PFSK-1 (cell line): ENCODE results near the gene NAV2.

Source experiments
- FOXP2 ChIP-seq: optimal IDR thresholded peaks from 2 replicates; pipeline ENCODE3; 2011; ENCODE audit warnings: borderline replicate concordance, control low read depth, inconsistent platforms; ENCODE audit not compliant: insufficient read depth; ENCODE audit errors: extremely low read length, extremely low read depth
- POLR2AphosphoS5 ChIP-seq: IDR thresholded peaks from 2 replicates; pipeline ENCODE4 v1.6.1; 2012; ENCODE audit warnings: low read depth, mild to moderate bottlenecking, control low read depth, low read length, moderate library complexity
- REST ChIP-seq, 2 experiments: IDR thresholded peaks; 2 replicates each; pipeline versions ENCODE4 v1.6.1 to v1.8.0; 2011 to 2012; ENCODE audit warnings: low read depth in 2 of 2, low read length in 2 of 2, control low read depth in 1 of 2, inconsistent platforms in 1 of 2, mild to moderate bottlenecking in 1 of 2, moderate library complexity in 1 of 2; ENCODE audit not compliant: insufficient read depth in 1 of 2
- SIN3A ChIP-seq: IDR thresholded peaks from 2 replicates; pipeline ENCODE4 v1.6.1; 2012; ENCODE audit warnings: mild to moderate bottlenecking, low read length, moderate library complexity, borderline replicate concordance; ENCODE audit not compliant: insufficient read depth
- TAF1 ChIP-seq: IDR thresholded peaks from 2 replicates; pipeline ENCODE4 v1.6.1; 2012; ENCODE audit warnings: low read length, control low read depth, borderline replicate concordance; ENCODE audit not compliant: insufficient read depth

NAV2 gene

GRCh38 chr11:19819148-19819547, 106.5 kb downstream of the NAV2 start:
- TF ChIP-seq POLR2AphosphoS5: no peak
- no peak for TF ChIP-seq REST (IDR thresholded peaks at IDR 0.05; ENCODE audit: insufficient read depth in 1 of 2, low read depth in 2 of 2, low read length in 2 of 2)

GRCh38 chr11:19820100-19820499, 107.5 kb downstream of the NAV2 start:
- TF ChIP-seq REST (IDR thresholded peaks at IDR 0.05; ENCODE audit: insufficient read depth in 1 of 2, low read depth in 2 of 2, low read length in 2 of 2): no peak
- TF ChIP-seq SIN3A: no peak
- TF ChIP-seq POLR2AphosphoS5: no peak
- no peak for TF ChIP-seq FOXP2
- no peak for TF ChIP-seq TAF1

- TF ChIP-seq TAF1 (no peak), REST (IDR thresholded peaks at IDR 0.05; ENCODE audit: insufficient read depth in 1 of 2, low read depth in 2 of 2, low read length in 2 of 2) (no peak)
Observed at GRCh38 chr11:19821412-19821875, 108.8 kb downstream of the NAV2 start.

- TF ChIP-seq SIN3A: no peak
- no peak for TF ChIP-seq TAF1
- no peak for TF ChIP-seq REST (IDR thresholded peaks at IDR 0.05; ENCODE audit: insufficient read depth in 1 of 2, low read depth in 2 of 2, low read length in 2 of 2)
- TF ChIP-seq FOXP2: no peak
- TF ChIP-seq POLR2AphosphoS5: no peak
Observed at GRCh38 chr11:19821993-19822392, 109.4 kb downstream of the NAV2 start.

- TF ChIP-seq TAF1: no peak
- no peak for TF ChIP-seq REST (IDR thresholded peaks at IDR 0.05; ENCODE audit: insufficient read depth in 1 of 2, low read depth in 2 of 2, low read length in 2 of 2)
- no peak for TF ChIP-seq SIN3A
- TF ChIP-seq FOXP2: no peak
- no peak for TF ChIP-seq POLR2AphosphoS5
Observed at GRCh38 chr11:19822531-19822930, 109.9 kb downstream of the NAV2 start.
